Mucosa of stomach (tissue), 1 donor: ENCODE measurements around the gene KRT38.
"Not testable (repeated sequence)": the region's sequence is repeated elsewhere in the genome, so short reads cannot be mapped to it uniquely, and the experiment has no call there.

Experiments
- H3K27me3 ChIP-seq: one replicate; pipeline ENCODE4 v1.7.0; 2013; ENCODE audit warnings: mild to moderate bottlenecking, low read length; ENCODE audit not compliant: control insufficient read depth, insufficient read depth
- H3K36me3 ChIP-seq: one replicate; pipeline ENCODE4 v1.7.0; 2013; ENCODE audit warnings: low read length; ENCODE audit not compliant: control insufficient read depth, insufficient read depth
- H3K4me1 ChIP-seq: one replicate; pipeline ENCODE4 v1.7.0; 2013; ENCODE audit warnings: mild to moderate bottlenecking, low read length; ENCODE audit not compliant: control insufficient read depth, insufficient read depth
- H3K4me3 ChIP-seq: one replicate; pipeline ENCODE4 v1.7.0; 2013; ENCODE audit warnings: low read length
- H3K9ac ChIP-seq: one replicate; pipeline ENCODE4 v1.7.0; 2013; ENCODE audit warnings: mild to moderate bottlenecking, low read length, moderate library complexity
- H3K9me3 ChIP-seq: one replicate; pipeline ENCODE4 v1.7.0; 2013; ENCODE audit warnings: mild to moderate bottlenecking, low read length, moderate library complexity; ENCODE audit not compliant: control insufficient read depth
- donor health status: Pancreatic carcinoma.

Gene KRT38

GRCh38 chr17:41404024-41404671 is 36.6 kb downstream of the KRT38 start:
- no peaks in the 10 kb centered on the region for H3K9me3 ChIP-seq
- no peak overlapping the region for H3K4me3 ChIP-seq
- peaks cover 4% of the 10 kb centered on the region for H3K27me3 ChIP-seq
- no peaks in the 10 kb centered on the region for H3K36me3 ChIP-seq
- H3K9ac ChIP-seq, result no peak overlapping the region
- no peaks in the 10 kb centered on the region for H3K4me1 ChIP-seq

DNA sequence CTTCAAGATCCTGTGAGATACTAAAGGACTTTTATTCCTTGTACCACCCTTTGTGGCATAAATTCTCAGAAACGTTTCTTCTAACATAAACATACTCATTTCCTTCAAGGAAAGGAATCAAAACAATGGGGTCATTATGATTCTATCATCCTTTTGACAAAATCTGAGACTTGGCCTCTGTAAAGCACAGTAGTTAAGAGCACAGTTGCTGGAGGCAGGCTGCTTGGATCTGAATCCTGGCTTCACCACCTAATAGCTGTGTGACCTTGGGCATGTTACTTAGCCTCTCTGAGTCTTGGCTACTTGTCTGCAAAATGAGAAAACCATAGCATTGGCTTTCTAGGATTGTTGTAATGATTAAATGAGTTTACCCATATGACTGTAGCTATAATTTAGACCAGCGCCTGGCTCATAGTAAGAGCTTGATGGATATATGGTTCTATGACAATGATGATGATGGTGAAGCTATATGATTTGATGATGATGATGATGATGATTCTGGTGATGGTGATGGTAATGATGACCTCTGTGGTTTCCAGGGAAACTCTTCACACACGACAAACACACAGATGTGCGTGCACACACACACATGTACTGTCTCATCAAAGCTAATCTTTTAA is 37.3 kb downstream of the KRT38 start:
- Histone ChIP-seq H3K4me3 (no peak overlapping the region), H3K27me3 (peaks cover 4% of the 10 kb centered on the region), H3K36me3 (no peaks in the 10 kb centered on the region), H3K9me3 (no peaks in the 10 kb centered on the region), H3K4me1 (no peaks in the 10 kb centered on the region), H3K9ac (no peak overlapping the region)

DNA sequence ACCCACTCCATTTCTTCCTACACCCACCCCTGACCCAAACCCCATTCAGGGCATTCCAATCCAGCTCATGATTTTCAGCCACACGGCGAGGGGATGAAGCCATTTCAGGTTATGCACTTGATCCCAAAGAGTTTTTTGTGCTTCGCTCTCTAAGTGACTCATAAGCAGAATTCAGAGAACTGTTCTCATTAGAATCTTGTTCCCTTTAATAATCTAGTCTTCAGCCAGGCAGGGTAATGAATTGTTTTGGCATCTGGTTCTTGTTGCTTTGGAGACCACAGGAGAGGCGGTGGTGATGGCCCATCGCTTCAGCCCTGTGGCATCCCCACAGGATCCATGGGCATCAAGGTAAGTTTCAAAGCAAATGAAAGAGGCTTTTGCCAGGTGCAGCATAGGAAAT is 38.6 kb downstream of the KRT38 start:
- Histone ChIP-seq H3K36me3 (no peaks in the 10 kb centered on the region), H3K9ac (no peak overlapping the region), H3K9me3 (no peaks in the 10 kb centered on the region), H3K4me1 (no peaks in the 10 kb centered on the region), H3K4me3 (no peak overlapping the region), H3K27me3 (peaks cover 4% of the 10 kb centered on the region)

DNA sequence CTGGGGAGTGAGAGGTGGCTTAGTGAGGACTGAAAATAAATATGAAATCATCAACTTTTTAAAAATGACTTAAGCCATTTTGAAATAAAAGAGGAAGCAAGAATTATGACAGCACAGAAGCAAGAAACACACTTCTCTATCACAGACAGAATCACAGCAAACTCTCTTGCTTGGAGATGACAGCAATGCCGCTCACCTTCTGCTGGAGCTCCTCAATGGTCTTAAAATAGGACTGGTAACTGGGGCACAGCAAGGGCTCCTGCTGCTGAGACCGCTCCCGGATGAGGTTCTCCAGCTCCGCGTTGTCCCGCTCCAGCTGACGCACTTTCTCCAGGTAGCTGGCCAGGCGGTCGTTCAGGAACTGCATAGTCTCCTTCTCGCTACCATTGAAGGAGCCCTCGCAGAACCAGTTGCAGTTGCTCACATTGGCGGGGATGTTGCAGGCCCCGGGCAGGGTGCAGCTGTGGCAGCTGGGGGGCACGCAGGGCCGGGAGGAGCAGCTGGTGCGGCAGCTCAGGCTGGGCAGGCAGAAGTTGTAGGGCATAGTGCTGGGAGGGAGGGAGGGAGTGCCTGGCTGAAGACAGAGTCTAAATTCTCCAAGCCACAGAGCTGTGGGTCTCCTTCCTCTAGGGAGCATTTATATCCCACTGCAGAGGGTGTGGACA is 43.7 kb downstream of the KRT38 start, which contains the start of gene KRT31:
Gene KRT31 (minus strand): TSS at position 613 of the 665 bp plus-strand sequence. CDS start 69 bp downstream, at position 544.
- Histone ChIP-seq H3K9ac (no peak within 1 kb of the TSS), H3K36me3 (no peaks in the 10 kb centered on the region), H3K4me3 (no peak within 1 kb of the TSS), H3K27me3 (no peaks in the 10 kb centered on the region), H3K9me3 (no peaks in the 10 kb centered on the region), H3K4me1 (no peaks in the 10 kb centered on the region)

GRCh38 chr17:41396340-41396739 is 44.4 kb downstream of the KRT38 start:
- no peak overlapping the region for H3K9ac ChIP-seq
- H3K27me3 ChIP-seq, result no peaks in the 10 kb centered on the region
- no peaks in the 10 kb centered on the region for H3K9me3 ChIP-seq
- H3K4me3 ChIP-seq, result no peak overlapping the region
- no peaks in the 10 kb centered on the region for H3K4me1 ChIP-seq
- no peaks in the 10 kb centered on the region for H3K36me3 ChIP-seq

DNA sequence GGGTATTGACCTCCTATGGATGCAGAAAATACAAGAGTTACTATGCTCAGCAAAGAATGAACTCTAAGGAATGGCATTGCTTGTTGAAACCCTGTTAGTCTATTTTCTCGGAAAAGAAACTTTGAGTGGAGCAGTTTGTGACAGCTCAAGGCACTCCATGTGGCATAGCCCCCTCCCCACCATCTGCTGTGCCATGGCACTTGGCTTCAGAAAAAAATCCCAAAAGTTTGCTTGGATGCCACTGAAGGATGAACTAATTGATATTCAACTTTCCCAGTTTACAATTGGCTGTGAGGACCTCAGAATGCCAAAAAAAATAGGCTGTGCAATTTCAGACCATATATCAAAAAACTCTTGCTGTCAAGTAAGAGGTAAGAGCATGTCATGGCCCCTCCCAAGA is 45.2 kb downstream of the KRT38 start:
- Histone ChIP-seq H3K4me1 (no peaks in the 10 kb centered on the region), H3K27me3 (no peaks in the 10 kb centered on the region), H3K4me3 (no peak overlapping the region), H3K9me3 (no peaks in the 10 kb centered on the region), H3K9ac (no peak overlapping the region), H3K36me3 (no peaks in the 10 kb centered on the region)

GRCh38 chr17:41395044-41395443 is 45.7 kb downstream of the KRT38 start:
- H3K9ac ChIP-seq, H3K9me3 ChIP-seq, H3K27me3 ChIP-seq, H3K4me1 ChIP-seq, H3K36me3 ChIP-seq, H3K4me3 ChIP-seq: not testable (repeated sequence)

- Histone ChIP-seq H3K4me1 (no peaks in the 10 kb centered on the region), H3K9ac (no peak overlapping the region), H3K4me3 (no peak overlapping the region), H3K27me3 (no peaks in the 10 kb centered on the region), H3K9me3 (no peaks in the 10 kb centered on the region), H3K36me3 (no peaks in the 10 kb centered on the region)
Observed at GRCh38 chr17:41394254-41394996, 46.4 kb downstream of the KRT38 start.

DNA sequence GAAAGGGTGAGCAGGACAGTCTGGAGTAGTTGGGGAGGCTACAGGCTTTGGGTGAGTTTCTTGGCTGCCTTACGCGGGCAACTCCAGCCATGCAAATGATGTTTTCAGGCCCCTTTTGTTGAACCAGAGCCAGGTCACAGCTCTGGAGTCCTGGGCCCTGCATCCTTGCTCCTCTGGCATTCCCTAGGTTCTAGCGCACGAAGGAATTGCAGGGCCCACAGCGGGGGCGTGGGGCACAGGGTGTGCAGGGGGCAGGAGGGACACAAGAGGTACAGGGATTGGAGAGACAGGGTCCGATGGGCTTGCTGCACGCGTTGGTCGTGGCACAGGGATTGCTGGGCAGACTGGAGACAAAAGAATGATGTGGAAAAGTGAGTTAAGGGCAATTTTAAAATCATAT is 47.0 kb downstream of the KRT38 start:
- Histone ChIP-seq H3K9ac (no peak overlapping the region), H3K4me3 (no peak overlapping the region), H3K27me3 (no peaks in the 10 kb centered on the region), H3K9me3 (no peaks in the 10 kb centered on the region), H3K36me3 (no peaks in the 10 kb centered on the region), H3K4me1 (no peaks in the 10 kb centered on the region)

DNA sequence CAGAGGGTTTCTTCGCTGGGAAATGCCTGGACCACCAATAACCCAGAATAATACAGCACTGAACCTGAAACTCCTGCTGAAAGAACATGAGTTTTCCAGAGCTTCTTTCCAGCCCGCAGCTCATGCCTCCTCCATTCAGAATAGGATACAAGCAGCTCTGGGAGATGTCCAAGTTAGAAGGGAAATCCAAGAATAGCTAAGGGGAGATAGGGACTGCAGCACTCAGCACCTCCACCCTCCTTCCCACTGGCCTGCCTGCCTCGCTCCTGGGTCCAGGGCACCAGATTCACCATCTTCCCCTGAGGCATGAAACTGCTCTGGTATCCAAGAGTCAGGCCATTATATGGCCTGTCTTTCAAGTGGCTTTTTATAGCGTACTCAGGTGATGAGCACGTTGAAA is 47.5 kb downstream of the KRT38 start:
- H3K36me3 ChIP-seq, result no peaks in the 10 kb centered on the region
- no peaks in the 10 kb centered on the region for H3K27me3 ChIP-seq

DNA sequence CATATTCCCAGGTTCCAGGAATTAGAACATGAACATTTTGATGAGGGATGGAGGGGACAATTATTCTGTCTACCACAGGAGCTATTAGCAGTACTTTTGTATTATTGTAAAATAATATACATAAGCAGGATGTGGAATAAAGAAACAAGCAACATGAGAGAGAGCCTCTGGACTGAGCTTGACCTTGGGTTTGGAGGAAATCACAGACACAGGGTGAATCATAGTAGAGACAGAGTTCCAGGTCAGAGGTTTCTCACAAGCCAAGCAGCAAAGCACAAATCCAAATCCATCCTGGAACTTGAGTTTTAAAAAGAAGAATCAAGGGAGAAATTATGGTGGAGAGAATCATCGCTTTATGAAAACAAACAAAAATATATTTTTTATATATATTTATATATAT is 48.5 kb downstream of the KRT38 start:
- Histone ChIP-seq H3K27me3 (no peaks in the 10 kb centered on the region), H3K9me3 (no peaks in the 10 kb centered on the region), H3K9ac (no peak overlapping the region), H3K36me3 (no peaks in the 10 kb centered on the region), H3K4me3 (no peak overlapping the region), H3K4me1 (no peaks in the 10 kb centered on the region)

More for the DNA sequence above, 47.5 kb downstream of the KRT38 start:
- Histone ChIP-seq H3K9ac (no peak overlapping the region), H3K4me3 (no peak overlapping the region), H3K4me1 (no peaks in the 10 kb centered on the region), H3K9me3 (no peaks in the 10 kb centered on the region)

- Histone ChIP-seq H3K9me3 (no peaks in the 10 kb centered on the region), H3K9ac (no peak overlapping the region), H3K4me3 (no peak overlapping the region), H3K36me3 (no peaks in the 10 kb centered on the region), H3K27me3 (no peaks in the 10 kb centered on the region), H3K4me1 (no peaks in the 10 kb centered on the region)
Observed at GRCh38 chr17:41391535-41391934, 49.2 kb downstream of the KRT38 start.
